Measurements from ENCODE around the gene MAF. TPM values are rescaled to one million over a fixed set of nuclear protein-coding genes. Genes with fewer than 3 reads are reported as not detected.

The MAF gene
- total and polyA plus RNA-seq, 2 experiments from 2014 or later = 0.91 to 2.5 TPM

- no peak for DNase-seq (ENCODE audit: low spot score)
- H3K4me2 ChIP-seq = 0 out of 2 replicates have a peak overlapping the region, but pooled peaks have one; percentile 96
- peaks cover 15% of the 10 kb centered on the region for H3K4me1 ChIP-seq (ENCODE audit: insufficient read depth)
- no peak overlapping the region for H3K27ac Mint-ChIP-seq
- TF ChIP-seq JUNB (IDR thresholded peaks at IDR 0.05; ENCODE audit: unreplicated experiment) (no peak), NANOG (IDR thresholded peaks at IDR 0.05; ENCODE audit: borderline replicate concordance) (no peak)
- H4K20me1 ChIP-seq (replicated peaks; ENCODE audit: insufficient read depth) = no peaks in the 10 kb centered on the region
- no peaks in the 10 kb centered on the region for H3K9me3 Mint-ChIP-seq
- no peak overlapping the region for H2AFZ ChIP-seq
- no peaks in the 10 kb centered on the region for H3K36me3 ChIP-seq (ENCODE audit: insufficient read depth)
- H3K36me3 Mint-ChIP-seq (ENCODE audit: low read depth) = no peaks in the 10 kb centered on the region; the same call in 2 of the 3 replicates
- H3K9me2 ChIP-seq (ENCODE audit: insufficient read depth) = no peaks in the 10 kb centered on the region
- no peaks in the 10 kb centered on the region for H3F3A ChIP-seq (replicated peaks; ENCODE audit: low read depth)
- H3K27me3 ChIP-seq (ENCODE audit: insufficient read depth) = peaks cover 21% of the 10 kb centered on the region
- H3K79me2 ChIP-seq (replicated peaks; ENCODE audit: insufficient read depth) = no peaks in the 10 kb centered on the region
- no peak for ATAC-seq
- peaks cover 25% of the 10 kb centered on the region for H3K27me3 Mint-ChIP-seq (ENCODE audit: insufficient read depth, low read depth, poor library complexity)
- H3K4me3 ChIP-seq = no peak overlapping the region
- H3K4me1 Mint-ChIP-seq = peaks cover 18% of the 10 kb centered on the region
- H3K27ac ChIP-seq (ENCODE audit: low read depth) = no peak overlapping the region
- H3K4me3 Mint-ChIP-seq = no peak overlapping the region
Observed at GRCh38 chr16:79602628-79603014, 2.1 kb upstream of the MAF start.

- peaks cover 25% of the 10 kb centered on the region for H3K27me3 Mint-ChIP-seq (ENCODE audit: insufficient read depth, low read depth, poor library complexity)
- Histone ChIP-seq H3K9me2 (ENCODE audit: insufficient read depth) (no peaks in the 10 kb centered on the region), H3F3A (replicated peaks; ENCODE audit: low read depth) (no peaks in the 10 kb centered on the region), H3K79me2 (replicated peaks; ENCODE audit: insufficient read depth) (no peaks in the 10 kb centered on the region), H2AFZ (no peak overlapping the region), H3K27ac (ENCODE audit: low read depth) (no peak overlapping the region), H3K4me3 (peak overlapping the region; percentile 74), H3K36me3 (ENCODE audit: insufficient read depth) (no peaks in the 10 kb centered on the region), H3K4me2 (peak overlapping the region; percentile 96), H3K27me3 (ENCODE audit: insufficient read depth) (peaks cover 26% of the 10 kb centered on the region), H4K20me1 (replicated peaks; ENCODE audit: insufficient read depth) (no peaks in the 10 kb centered on the region), H3K4me1 (ENCODE audit: insufficient read depth) (peaks cover 20% of the 10 kb centered on the region)
- H3K4me3 Mint-ChIP-seq = peak overlapping the region; percentile 92
- ATAC-seq (peak; percentile 8), DNase-seq (ENCODE audit: low spot score) (peak; percentile 88)
- H3K27ac Mint-ChIP-seq = no peak overlapping the region
- H3K36me3 Mint-ChIP-seq (ENCODE audit: low read depth) = no peaks in the 10 kb centered on the region; the same call in 2 of the 3 replicates
- H3K9me3 Mint-ChIP-seq = no peaks in the 10 kb centered on the region
- H3K4me1 Mint-ChIP-seq = peaks cover 21% of the 10 kb centered on the region
- TF ChIP-seq EZH2phosphoT487 (IDR thresholded peaks at IDR 0.05; ENCODE audit: unreplicated experiment) (no peak), NANOG (IDR thresholded peaks at IDR 0.05; ENCODE audit: borderline replicate concordance) (no peak), JUNB (IDR thresholded peaks at IDR 0.05; ENCODE audit: unreplicated experiment) (no peak), REST (IDR thresholded peaks at IDR 0.05; ENCODE audit: unreplicated experiment) (no peak), ZNF331 (CRISPR knock-in tag; IDR thresholded peaks at IDR 0.05; ENCODE audit: low read depth) (no peak), CREB1 (CRISPR knock-in tag; IDR thresholded peaks at IDR 0.05; ENCODE audit: low read depth) (no peak), EZH2 (IDR thresholded peaks at IDR 0.05; ENCODE audit: low read depth, unreplicated experiment) (no peak)
- TF ChIP-seq, protein P1, sequence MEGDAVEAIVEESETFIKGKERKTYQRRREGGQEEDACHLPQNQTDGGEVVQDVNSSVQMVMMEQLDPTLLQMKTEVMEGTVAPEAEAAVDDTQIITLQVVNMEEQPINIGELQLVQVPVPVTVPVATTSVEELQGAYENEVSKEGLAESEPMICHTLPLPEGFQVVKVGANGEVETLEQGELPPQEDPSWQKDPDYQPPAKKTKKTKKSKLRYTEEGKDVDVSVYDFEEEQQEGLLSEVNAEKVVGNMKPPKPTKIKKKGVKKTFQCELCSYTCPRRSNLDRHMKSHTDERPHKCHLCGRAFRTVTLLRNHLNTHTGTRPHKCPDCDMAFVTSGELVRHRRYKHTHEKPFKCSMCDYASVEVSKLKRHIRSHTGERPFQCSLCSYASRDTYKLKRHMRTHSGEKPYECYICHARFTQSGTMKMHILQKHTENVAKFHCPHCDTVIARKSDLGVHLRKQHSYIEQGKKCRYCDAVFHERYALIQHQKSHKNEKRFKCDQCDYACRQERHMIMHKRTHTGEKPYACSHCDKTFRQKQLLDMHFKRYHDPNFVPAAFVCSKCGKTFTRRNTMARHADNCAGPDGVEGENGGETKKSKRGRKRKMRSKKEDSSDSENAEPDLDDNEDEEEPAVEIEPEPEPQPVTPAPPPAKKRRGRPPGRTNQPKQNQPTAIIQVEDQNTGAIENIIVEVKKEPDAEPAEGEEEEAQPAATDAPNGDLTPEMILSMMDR (conservative IDR thresholded peaks at IDR 0.05; ENCODE audit: low read depth in 2 of 2) = peak; percentile 80 to 94
- TF ChIP-seq, protein P2, sequence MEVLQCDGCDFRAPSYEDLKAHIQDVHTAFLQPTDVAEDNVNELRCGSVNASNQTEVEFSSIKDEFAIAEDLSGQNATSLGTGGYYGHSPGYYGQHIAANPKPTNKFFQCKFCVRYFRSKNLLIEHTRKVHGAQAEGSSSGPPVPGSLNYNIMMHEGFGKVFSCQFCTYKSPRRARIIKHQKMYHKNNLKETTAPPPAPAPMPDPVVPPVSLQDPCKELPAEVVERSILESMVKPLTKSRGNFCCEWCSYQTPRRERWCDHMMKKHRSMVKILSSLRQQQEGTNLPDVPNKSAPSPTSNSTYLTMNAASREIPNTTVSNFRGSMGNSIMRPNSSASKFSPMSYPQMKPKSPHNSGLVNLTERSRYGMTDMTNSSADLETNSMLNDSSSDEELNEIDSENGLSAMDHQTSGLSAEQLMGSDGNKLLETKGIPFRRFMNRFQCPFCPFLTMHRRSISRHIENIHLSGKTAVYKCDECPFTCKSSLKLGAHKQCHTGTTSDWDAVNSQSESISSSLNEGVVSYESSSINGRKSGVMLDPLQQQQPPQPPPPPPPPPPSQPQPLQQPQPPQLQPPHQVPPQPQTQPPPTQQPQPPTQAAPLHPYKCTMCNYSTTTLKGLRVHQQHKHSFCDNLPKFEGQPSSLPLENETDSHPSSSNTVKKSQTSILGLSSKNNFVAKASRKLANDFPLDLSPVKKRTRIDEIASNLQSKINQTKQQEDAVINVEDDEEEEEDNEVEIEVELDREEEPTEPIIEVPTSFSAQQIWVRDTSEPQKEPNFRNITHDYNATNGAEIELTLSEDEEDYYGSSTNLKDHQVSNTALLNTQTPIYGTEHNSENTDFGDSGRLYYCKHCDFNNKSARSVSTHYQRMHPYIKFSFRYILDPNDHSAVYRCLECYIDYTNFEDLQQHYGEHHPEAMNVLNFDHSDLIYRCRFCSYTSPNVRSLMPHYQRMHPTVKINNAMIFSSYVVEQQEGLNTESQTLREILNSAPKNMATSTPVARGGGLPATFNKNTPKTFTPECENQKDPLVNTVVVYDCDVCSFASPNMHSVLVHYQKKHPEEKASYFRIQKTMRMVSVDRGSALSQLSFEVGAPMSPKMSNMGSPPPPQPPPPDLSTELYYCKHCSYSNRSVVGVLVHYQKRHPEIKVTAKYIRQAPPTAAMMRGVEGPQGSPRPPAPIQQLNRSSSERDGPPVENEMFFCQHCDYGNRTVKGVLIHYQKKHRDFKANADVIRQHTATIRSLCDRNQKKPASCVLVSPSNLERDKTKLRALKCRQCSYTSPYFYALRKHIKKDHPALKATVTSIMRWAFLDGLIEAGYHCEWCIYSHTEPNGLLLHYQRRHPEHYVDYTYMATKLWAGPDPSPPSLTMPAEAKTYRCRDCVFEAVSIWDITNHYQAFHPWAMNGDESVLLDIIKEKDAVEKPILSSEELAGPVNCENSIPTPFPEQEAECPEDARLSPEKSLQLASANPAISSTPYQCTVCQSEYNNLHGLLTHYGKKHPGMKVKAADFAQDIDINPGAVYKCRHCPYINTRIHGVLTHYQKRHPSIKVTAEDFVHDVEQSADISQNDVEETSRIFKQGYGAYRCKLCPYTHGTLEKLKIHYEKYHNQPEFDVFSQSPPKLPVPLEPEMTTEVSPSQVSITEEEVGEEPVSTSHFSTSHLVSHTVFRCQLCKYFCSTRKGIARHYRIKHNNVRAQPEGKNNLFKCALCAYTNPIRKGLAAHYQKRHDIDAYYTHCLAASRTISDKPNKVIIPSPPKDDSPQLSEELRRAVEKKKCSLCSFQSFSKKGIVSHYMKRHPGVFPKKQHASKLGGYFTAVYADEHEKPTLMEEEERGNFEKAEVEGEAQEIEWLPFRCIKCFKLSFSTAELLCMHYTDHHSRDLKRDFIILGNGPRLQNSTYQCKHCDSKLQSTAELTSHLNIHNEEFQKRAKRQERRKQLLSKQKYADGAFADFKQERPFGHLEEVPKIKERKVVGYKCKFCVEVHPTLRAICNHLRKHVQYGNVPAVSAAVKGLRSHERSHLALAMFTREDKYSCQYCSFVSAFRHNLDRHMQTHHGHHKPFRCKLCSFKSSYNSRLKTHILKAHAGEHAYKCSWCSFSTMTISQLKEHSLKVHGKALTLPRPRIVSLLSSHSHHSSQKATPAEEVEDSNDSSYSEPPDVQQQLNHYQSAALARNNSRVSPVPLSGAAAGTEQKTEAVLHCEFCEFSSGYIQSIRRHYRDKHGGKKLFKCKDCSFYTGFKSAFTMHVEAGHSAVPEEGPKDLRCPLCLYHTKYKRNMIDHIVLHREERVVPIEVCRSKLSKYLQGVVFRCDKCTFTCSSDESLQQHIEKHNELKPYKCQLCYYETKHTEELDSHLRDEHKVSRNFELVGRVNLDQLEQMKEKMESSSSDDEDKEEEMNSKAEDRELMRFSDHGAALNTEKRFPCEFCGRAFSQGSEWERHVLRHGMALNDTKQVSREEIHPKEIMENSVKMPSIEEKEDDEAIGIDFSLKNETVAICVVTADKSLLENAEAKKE (CRISPR knock-in tag; IDR thresholded peaks at IDR 0.05) = no peak
Observed at GRCh38 chr16:79601931-79602627, 1.5 kb upstream of the MAF start.

All from GM23338 (cell line).